PC-3 (cell line): Measurements from ENCODE around the gene TIAM1. TPM values are rescaled to one million over a fixed set of nuclear protein-coding genes. Genes with fewer than 3 reads are reported as not detected.
A peak's percentile ranks its signal among the peaks of the same experiment; 100 is the strongest.

Experiments
- ATAC-seq: fragments of 200-7000 bp; cut with Tn5 transposase; 2 replicates; pipeline ENCODE4 v1.9.1; 2020; ENCODE audit warnings: mild to moderate bottlenecking, moderate library complexity
- BruUV-seq: library from RNA; stranded (reverse); fragments of 400-500 nt; replicated peaks from 2 replicates; lab custom pipeline; 2021; lab: Mats Ljungman, UMichigan
- CTCF ChIA-PET: fragments of 300-600 bp; sonication (Branson Sonifier 250); formaldehyde crosslinking; loops from one replicate; lab custom pipeline; 2022; ENCODE audit warnings: antibody characterized with exemption; lab: Charles Lee
- POLR2A ChIA-PET: fragments of 300-600 bp; sonication (Branson Sonifier 250); formaldehyde crosslinking; loops from one replicate; lab custom pipeline; 2022; ENCODE audit warnings: antibody characterized with exemption; ENCODE audit not compliant: unreplicated experiment; lab: Charles Lee
- DNase-seq: peaks from one replicate; pipeline ENCODE4 v3.0.0-alpha.2; 2015
- H2AFZ ChIP-seq: fragments of 300-600 bp; sonication (generic); 2 replicates; pipeline ENCODE4 v1.6.0; 2016; ENCODE audit warnings: antibody characterized with exemption, low read length
- H3F3A ChIP-seq: fragments of 300-600 bp; sonication (generic); one replicate; pipeline ENCODE4 v1.6.0; 2017; ENCODE audit warnings: antibody characterized with exemption, low read length, control low read depth, mild to moderate bottlenecking; ENCODE audit not compliant: unreplicated experiment
- H3K27ac ChIP-seq: fragments of 300-600 bp; sonication (generic); 2 replicates; pipeline ENCODE4 v1.5.1; 2016; ENCODE audit warnings: mild to moderate bottlenecking, low read length
- H3K27me3 ChIP-seq: fragments of 300-600 bp; sonication (generic); 2 replicates; pipeline ENCODE4 v1.6.1; 2016; ENCODE audit warnings: low read length, mixed read lengths
- H3K36me3 ChIP-seq: fragments of 300-600 bp; sonication (generic); 2 replicates; pipeline ENCODE4 v1.6.1; 2016; ENCODE audit warnings: low read depth, mixed run types, low read length, mixed read lengths
- H3K4me1 ChIP-seq: fragments of 300-600 bp; sonication (generic); 2 replicates; pipeline ENCODE4 v1.5.1; 2016; ENCODE audit warnings: low read length; ENCODE audit not compliant: insufficient read depth
- H3K4me2 ChIP-seq: fragments of 300-600 bp; sonication (generic); 2 replicates; pipeline ENCODE4 v1.6.0; 2016; ENCODE audit warnings: low read length
- H3K4me3 ChIP-seq: fragments of 300-600 bp; sonication (generic); 2 replicates; pipeline ENCODE4 v1.5.1; 2016; ENCODE audit warnings: mild to moderate bottlenecking, low read length, mixed read lengths
- H3K79me2 ChIP-seq: fragments of 300-600 bp; sonication (generic); 2 replicates; pipeline ENCODE4 v1.6.1; 2017; ENCODE audit warnings: low read length, mixed read lengths
- H3K9ac ChIP-seq: fragments of 300-600 bp; sonication (generic); 2 replicates; pipeline ENCODE4 v1.6.0; 2016; ENCODE audit warnings: mild to moderate bottlenecking, low read length
- H3K9me2 ChIP-seq: fragments of 300-600 bp; sonication (generic); replicated peaks from 2 replicates; pipeline ENCODE4 v1.6.1; 2016; ENCODE audit warnings: mixed run types, low read length, mixed read lengths
- H3K9me3 ChIP-seq: fragments of 300-600 bp; sonication (generic); 2 replicates; pipeline ENCODE4 v1.6.1; 2016; ENCODE audit warnings: low read length, mixed read lengths
- H4K20me1 ChIP-seq: fragments of 300-600 bp; sonication (generic); 2 replicates; pipeline ENCODE4 v1.6.1; 2016; ENCODE audit warnings: low read length, mixed read lengths
- CTCF ChIP-seq: fragments of 300-600 bp; sonication (generic); conservative IDR thresholded peaks from 2 replicates; pipeline ENCODE4 v1.5.1; 2017; ENCODE audit warnings: antibody characterized with exemption, low read depth, mild to moderate bottlenecking, low read length
- EZH2 ChIP-seq: fragments of 300-600 bp; sonication (generic); IDR thresholded peaks from one replicate; pipeline ENCODE4 v1.6.1; 2017; ENCODE audit warnings: antibody characterized with exemption, mild to moderate bottlenecking, low read length; ENCODE audit not compliant: unreplicated experiment
- EZH2phosphoT487 ChIP-seq: fragments of 300-600 bp; sonication (generic); IDR thresholded peaks from 2 replicates; pipeline ENCODE4 v1.6.1; 2018; ENCODE audit warnings: mild to moderate bottlenecking, antibody characterized with exemption, low read length, borderline replicate concordance
- intact Hi-C: fragments of 100-400 bp; cut with micrococcal nuclease; formaldehyde crosslinking; loops from 2 replicates; pipeline ENCODE4 v1.9.0; 2023
- total RNA-seq: library from RNA; depleted of rRNA; stranded (reverse); fragments of >200 nt; gene quantifications from 2 replicates; pipeline ENCODE4 v1.2.3, GENCODE V29; 2014

The TIAM1 gene
- total RNA-seq, 1 experiment from 2014 or later = 19.1 TPM

- no peak overlapping the region for H3K9ac ChIP-seq
- H2AFZ ChIP-seq = no peak overlapping the region
- no peaks in the 10 kb centered on the region for H3F3A ChIP-seq
- no peak overlapping the region for H3K4me3 ChIP-seq
- peaks cover 37% of the 10 kb centered on the region for H3K4me1 ChIP-seq
- CTCF ChIA-PET = no interaction called here
- DNase-seq = no peak
- POLR2A ChIA-PET = interaction anchor here (0.6 kb wide), 1 partner anchor 139 kb away, joined by 26 read pairs; no protein-coding TSS in a partner anchor
- peaks cover 3% of the 10 kb centered on the region; the same call in 1 of the 2 replicates for H3K36me3 ChIP-seq
- no peak overlapping the region for H3K4me2 ChIP-seq
- ATAC-seq = no peak
- no TSS peak for BruUV-seq
- TF ChIP-seq EZH2 = no peak
- no peak for TF ChIP-seq CTCF
- TF ChIP-seq EZH2phosphoT487 = no peak
- H3K27me3 ChIP-seq = no peaks in the 10 kb centered on the region
- H3K9me3 ChIP-seq = no peaks in the 10 kb centered on the region
- H3K79me2 ChIP-seq = peaks cover 37% of the 10 kb centered on the region
- peaks cover 29% of the 10 kb centered on the region; the same call in 1 of the 2 replicates for H4K20me1 ChIP-seq
- no peak overlapping the region for H3K27ac ChIP-seq
- intact Hi-C loops = no loop called here
- no peaks in the 10 kb centered on the region for H3K9me2 ChIP-seq
Observed at GRCh38 chr21:31337996-31338907, 5.8 kb downstream of the TIAM1 start.

- ChIA-PET CTCF (interaction anchor here (0.7 to 0.8 kb wide), 2 partner anchors 11 to 17 kb away, joined by 3 to 18 read pairs; no protein-coding TSS in a partner anchor), POLR2A (no interaction called here)
- Histone ChIP-seq H2AFZ (no peak overlapping the region), H3K4me2 (peak overlapping the region; percentile 76; the same call in 1 of the 2 replicates), H3K4me3 (no peak overlapping the region), H3K9ac (no peak overlapping the region), H3K27ac (peak overlapping the region; percentile 78), H3K4me1 (peaks cover 25% of the 10 kb centered on the region), H3K79me2 (peaks cover 25% of the 10 kb centered on the region), H3K9me3 (no peaks in the 10 kb centered on the region), H4K20me1 (peaks cover 18% of the 10 kb centered on the region; the same call in 1 of the 2 replicates), H3K9me2 (no peaks in the 10 kb centered on the region), H3K27me3 (no peaks in the 10 kb centered on the region), H3F3A (no peaks in the 10 kb centered on the region), H3K36me3 (peaks cover 3% of the 10 kb centered on the region; the same call in 1 of the 2 replicates)
- ATAC-seq (no peak), DNase-seq (no peak)
- intact Hi-C loops = no loop called here
- BruUV-seq = no TSS peak
- TF ChIP-seq EZH2phosphoT487 = no peak
- TF ChIP-seq EZH2 = no peak
- TF ChIP-seq CTCF = no peak
Observed at GRCh38 chr21:31337086-31337485, 7.0 kb downstream of the TIAM1 start.

GRCh38 chr21:31336739-31337040 lies 7.4 kb downstream of the TIAM1 start:
- no peak for DNase-seq
- no peaks in the 10 kb centered on the region for H3K9me2 ChIP-seq
- peak overlapping the region; percentile 26; the same call in 1 of the 2 replicates for H3K4me3 ChIP-seq
- ChIA-PET POLR2A (no interaction called here), CTCF (interaction anchor here (0.7 to 0.8 kb wide), 2 partner anchors 11 to 18 kb away, joined by 3 to 18 read pairs; no protein-coding TSS in a partner anchor)
- intact Hi-C loops = loop anchor here (1.0 kb wide), 1 partner anchor 20 kb away; no protein-coding TSS in a partner anchor
- H3K36me3 ChIP-seq = peaks cover 3% of the 10 kb centered on the region; the same call in 1 of the 2 replicates
- TF ChIP-seq EZH2 (no peak), EZH2phosphoT487 (no peak), CTCF (no peak)
- H3K27me3 ChIP-seq = no peaks in the 10 kb centered on the region
- peaks cover 21% of the 10 kb centered on the region for H3K4me1 ChIP-seq
- no peak overlapping the region for H2AFZ ChIP-seq
- peak overlapping the region; percentile 76 for H3K4me2 ChIP-seq
- no peaks in the 10 kb centered on the region for H3K9me3 ChIP-seq
- peak overlapping the region; percentile 78 for H3K27ac ChIP-seq
- H3K9ac ChIP-seq = peak overlapping the region; percentile 49; the same call in 1 of the 2 replicates
- BruUV-seq = no TSS peak
- peaks cover 21% of the 10 kb centered on the region for H3K79me2 ChIP-seq
- no peak for ATAC-seq
- peaks cover 14% of the 10 kb centered on the region; the same call in 1 of the 2 replicates for H4K20me1 ChIP-seq
- no peaks in the 10 kb centered on the region for H3F3A ChIP-seq
